LNCAP (cell line): Measurements from ENCODE around the gene CNST.

Experiments
- CTCF ChIP-seq: fragments of 450-650 bp; IDR thresholded peaks from 2 replicates; pipeline ENCODE4 v1.5.1; 2017; ENCODE audit warnings: mild to moderate bottlenecking

CNST gene

GRCh38 chr1:246537887-246538286, 28.4 kb upstream of the CNST start:
- TF ChIP-seq CTCF = no peak

- no peak for TF ChIP-seq CTCF
Observed at GRCh38 chr1:246540738-246541491, 25.3 kb upstream of the CNST start.

- TF ChIP-seq CTCF = no peak
Observed at GRCh38 chr1:246544001-246544400, 22.3 kb upstream of the CNST start.

- no peak for TF ChIP-seq CTCF
Observed at GRCh38 chr1:246549665-246550064, 16.6 kb upstream of the CNST start.

GRCh38 chr1:246550402-246550801, 15.9 kb upstream of the CNST start:
- no peak for TF ChIP-seq CTCF

GRCh38 chr1:246552110-246552509, 14.1 kb upstream of the CNST start:
- TF ChIP-seq CTCF = no peak

- no peak for TF ChIP-seq CTCF
Observed at GRCh38 chr1:246554201-246554600, 12.1 kb upstream of the CNST start.

GRCh38 chr1:246558041-246558440, 8.2 kb upstream of the CNST start:
- no peak for TF ChIP-seq CTCF
